ENCODE measurements around the gene CACNA1S. TPM values are rescaled to one million over a fixed set of nuclear protein-coding genes. Genes with fewer than 3 reads are reported as not detected.

CACNA1S gene
- total RNA-seq, 2 experiments from 2014 or later, result not detected

- CTCF ChIA-PET, result interaction anchor here (2.2 kb wide), 1 partner anchor 79 kb away, joined by 7 read pairs; no protein-coding TSS in a partner anchor
- Mint-ChIP-seq H3K27me3 (ENCODE audit: low read depth) (peaks cover 8% of the 10 kb centered on the region), H3K4me1 (ENCODE audit: low read depth) (no peaks in the 10 kb centered on the region), H3K36me3 (ENCODE audit: low read depth) (no peaks in the 10 kb centered on the region), H3K9me3 (ENCODE audit: insufficient read depth) (no peaks in the 10 kb centered on the region), H3K27ac (no peak overlapping the region), H3K4me3 (no peak overlapping the region)
- ATAC-seq, result no peak
- no peak for DNase-seq
- POLR2A ChIA-PET, result no interaction called here
Measured at GRCh38 chr1:201051399-201051798, 60.8 kb downstream of the CACNA1S start.

DNA sequence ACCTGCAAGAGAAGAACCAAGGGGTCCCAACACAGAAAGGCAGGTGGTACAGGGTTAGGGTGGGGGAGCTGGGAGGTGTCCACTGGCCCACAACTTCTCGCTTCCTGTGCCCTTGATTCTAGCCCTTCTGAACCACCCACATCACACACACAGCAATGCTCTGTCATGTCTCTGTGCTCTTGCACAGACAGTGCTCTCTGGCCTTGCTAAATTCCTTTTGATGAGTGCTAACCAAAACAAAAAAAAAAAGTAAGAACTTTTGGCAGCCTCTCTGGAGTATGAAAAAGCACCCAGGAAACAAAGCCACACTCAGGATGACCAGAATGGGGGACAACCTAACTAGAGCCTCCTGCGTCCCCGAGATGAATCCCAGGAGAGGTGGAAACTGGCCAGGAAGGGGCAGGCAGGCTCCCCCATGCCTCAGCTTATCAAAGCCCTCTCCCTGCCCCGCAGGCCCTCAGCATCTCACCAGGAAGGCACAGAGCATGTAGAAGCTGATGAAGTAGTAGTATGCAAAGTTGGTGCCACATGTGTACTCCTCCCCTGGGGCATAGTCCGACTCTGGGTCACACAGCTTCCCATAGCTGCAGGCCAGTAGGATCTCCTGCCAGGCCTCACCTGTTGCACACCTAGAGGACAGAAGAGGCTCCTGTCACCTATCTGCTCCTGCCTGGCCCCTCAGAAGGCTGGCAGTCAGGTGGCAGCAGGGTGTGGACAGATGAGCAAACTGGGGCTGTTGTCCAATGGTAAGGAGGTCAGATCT lies 61.5 kb downstream of the CACNA1S start:
- ATAC-seq, result no peak
- POLR2A ChIA-PET, result no interaction called here
- H3K36me3 Mint-ChIP-seq (ENCODE audit: low read depth), result no peaks in the 10 kb centered on the region

GRCh38 chr1:201049248-201049831 lies 62.9 kb downstream of the CACNA1S start:
- Mint-ChIP-seq H3K36me3 (ENCODE audit: low read depth) (no peaks in the 10 kb centered on the region), H3K9me3 (ENCODE audit: insufficient read depth) (no peaks in the 10 kb centered on the region), H3K27ac (no peak overlapping the region), H3K4me1 (ENCODE audit: low read depth) (no peaks in the 10 kb centered on the region), H3K27me3 (ENCODE audit: low read depth) (peaks cover 15% of the 10 kb centered on the region), H3K4me3 (no peak overlapping the region)
- ChIA-PET POLR2A (no interaction called here), CTCF (interaction anchor here (0.8 to 11.9 kb wide), 4 partner anchors 25 to 78 kb away, joined by 3 to 117 read pairs (median 11); no protein-coding TSS in a partner anchor)
- ATAC-seq (no peak), DNase-seq (no peak)

More for the DNA sequence above, 61.5 kb downstream of the CACNA1S start:
- Mint-ChIP-seq H3K27me3 (ENCODE audit: low read depth) (peaks cover 8% of the 10 kb centered on the region), H3K27ac (no peak overlapping the region), H3K9me3 (ENCODE audit: insufficient read depth) (no peaks in the 10 kb centered on the region), H3K4me1 (ENCODE audit: low read depth) (no peaks in the 10 kb centered on the region), H3K4me3 (no peak overlapping the region)
- no peak for DNase-seq
- CTCF ChIA-PET, result interaction anchor here (2.2 to 3.5 kb wide), 2 partner anchors 78 to 79 kb away, joined by 7 to 19 read pairs; no protein-coding TSS in a partner anchor

- Mint-ChIP-seq H3K4me3 (no peak overlapping the region), H3K27ac (no peak overlapping the region), H3K4me1 (ENCODE audit: low read depth) (no peaks in the 10 kb centered on the region), H3K9me3 (ENCODE audit: insufficient read depth) (no peaks in the 10 kb centered on the region), H3K36me3 (ENCODE audit: low read depth) (no peaks in the 10 kb centered on the region), H3K27me3 (ENCODE audit: low read depth) (peaks cover 22% of the 10 kb centered on the region)
- ChIA-PET POLR2A (no interaction called here), CTCF (interaction anchor here (1.2 to 11.9 kb wide), 3 partner anchors 28 to 77 kb away, joined by 3 to 117 read pairs (median 19); no protein-coding TSS in a partner anchor)
- no peak for DNase-seq
- no peak for ATAC-seq
Measured at GRCh38 chr1:201048521-201048920, 63.7 kb downstream of the CACNA1S start.

DNA sequence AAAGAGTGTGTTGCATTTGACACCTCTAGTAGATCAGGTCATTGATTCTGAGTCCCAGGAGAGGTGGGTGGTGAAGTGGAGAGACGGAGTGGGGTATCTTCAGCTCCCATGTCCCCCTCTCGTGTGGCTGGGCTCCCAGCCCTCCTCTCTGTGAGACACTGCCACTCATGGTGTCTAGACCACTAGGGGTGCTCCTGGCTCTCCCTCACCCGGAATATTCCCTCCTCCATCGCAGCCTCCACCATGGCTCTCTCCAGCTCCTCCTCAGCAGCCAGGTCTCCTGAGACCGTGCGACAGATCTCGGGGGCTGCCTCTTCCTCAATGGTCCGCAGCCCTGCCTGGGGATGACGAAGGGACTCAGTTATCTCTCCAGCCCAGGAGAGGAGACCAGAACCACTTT lies 68.1 kb downstream of the CACNA1S start:
- peaks cover 22% of the 10 kb centered on the region for H3K27me3 Mint-ChIP-seq (ENCODE audit: low read depth)
- POLR2A ChIA-PET, result no interaction called here
- no peak overlapping the region for H3K27ac Mint-ChIP-seq

GRCh38 chr1:201042779-201043461 lies 69.3 kb downstream of the CACNA1S start:
- Mint-ChIP-seq H3K27me3 (ENCODE audit: low read depth) (peaks cover 22% of the 10 kb centered on the region), H3K4me1 (ENCODE audit: low read depth) (no peaks in the 10 kb centered on the region), H3K4me3 (no peak overlapping the region), H3K9me3 (ENCODE audit: insufficient read depth) (no peaks in the 10 kb centered on the region), H3K27ac (no peak overlapping the region), H3K36me3 (ENCODE audit: low read depth) (no peaks in the 10 kb centered on the region)
- ATAC-seq (peak; percentile 91), DNase-seq (peak; percentile 79)
- ChIA-PET POLR2A (no interaction called here), CTCF (interaction anchor here (0.7 to 11.9 kb wide), 14 partner anchors 9 to 420 kb away, joined by 3 to 117 read pairs (median 4); partner anchors contain the start of gene KIF21B)

More for the DNA sequence above, 68.1 kb downstream of the CACNA1S start:
- Mint-ChIP-seq H3K4me3 (no peak overlapping the region), H3K36me3 (ENCODE audit: low read depth) (no peaks in the 10 kb centered on the region), H3K4me1 (ENCODE audit: low read depth) (no peaks in the 10 kb centered on the region), H3K9me3 (ENCODE audit: insufficient read depth) (no peaks in the 10 kb centered on the region)
- DNase-seq (no peak), ATAC-seq (no peak)
- CTCF ChIA-PET, result interaction anchor here (1.9 to 11.9 kb wide), 2 partner anchors 64 to 72 kb away, joined by 13 to 117 read pairs; no protein-coding TSS in a partner anchor

GRCh38 chr1:201041011-201041410 lies 71.2 kb downstream of the CACNA1S start:
- H3K9me3 Mint-ChIP-seq (ENCODE audit: insufficient read depth), result no peaks in the 10 kb centered on the region
- H3K27ac Mint-ChIP-seq, result no peak overlapping the region
- no peaks in the 10 kb centered on the region for H3K36me3 Mint-ChIP-seq (ENCODE audit: low read depth)
- ChIA-PET CTCF (interaction anchor here (2.6 to 11.9 kb wide), 4 partner anchors 16 to 69 kb away, joined by 21 to 117 read pairs (median 94); partner anchors contain the start of gene KIF21B), POLR2A (interaction anchor here (1.1 kb wide), 2 partner anchors 16 to 55 kb away, joined by 3 to 4 read pairs; no protein-coding TSS in a partner anchor)
- H3K27me3 Mint-ChIP-seq (ENCODE audit: low read depth), result peaks cover 13% of the 10 kb centered on the region
- H3K4me1 Mint-ChIP-seq (ENCODE audit: low read depth), result no peaks in the 10 kb centered on the region
- DNase-seq (no peak), ATAC-seq (no peak)
- no peak overlapping the region for H3K4me3 Mint-ChIP-seq

GRCh38 chr1:201039876-201040275 lies 72.3 kb downstream of the CACNA1S start:
- POLR2A ChIA-PET, result interaction anchor here (0.5 kb wide), 1 partner anchor 64 kb away, joined by 3 read pairs; no protein-coding TSS in a partner anchor
- DNase-seq (no peak), ATAC-seq (no peak)
- Mint-ChIP-seq H3K27ac (no peak overlapping the region), H3K4me1 (ENCODE audit: low read depth) (no peaks in the 10 kb centered on the region), H3K36me3 (ENCODE audit: low read depth) (no peaks in the 10 kb centered on the region), H3K9me3 (ENCODE audit: insufficient read depth) (no peaks in the 10 kb centered on the region), H3K4me3 (no peak overlapping the region), H3K27me3 (ENCODE audit: low read depth) (peaks cover 7% of the 10 kb centered on the region)
- CTCF ChIA-PET, result interaction anchor here (1.1 to 11.9 kb wide), 4 partner anchors 14 to 68 kb away, joined by 3 to 117 read pairs (median 94); partner anchors contain the start of gene KIF21B

- POLR2A ChIA-PET, result no interaction called here
- Mint-ChIP-seq H3K27me3 (ENCODE audit: low read depth) (peaks cover 6% of the 10 kb centered on the region), H3K27ac (no peak overlapping the region), H3K36me3 (ENCODE audit: low read depth) (no peaks in the 10 kb centered on the region), H3K9me3 (ENCODE audit: insufficient read depth) (no peaks in the 10 kb centered on the region), H3K4me1 (ENCODE audit: low read depth) (no peaks in the 10 kb centered on the region), H3K4me3 (no peak overlapping the region)
- ATAC-seq (no peak), DNase-seq (no peak)
- CTCF ChIA-PET, result interaction anchor here (1.1 to 11.9 kb wide), 4 partner anchors 15 to 67 kb away, joined by 3 to 117 read pairs (median 94); partner anchors contain the start of gene KIF21B
Measured at GRCh38 chr1:201039418-201039817, 72.8 kb downstream of the CACNA1S start.

- Mint-ChIP-seq H3K4me1 (ENCODE audit: low read depth) (no peaks in the 10 kb centered on the region), H3K4me3 (no peak overlapping the region), H3K27ac (no peak overlapping the region), H3K27me3 (ENCODE audit: low read depth) (no peaks in the 10 kb centered on the region), H3K36me3 (ENCODE audit: low read depth) (no peaks in the 10 kb centered on the region), H3K9me3 (ENCODE audit: insufficient read depth) (no peaks in the 10 kb centered on the region)
- ChIA-PET POLR2A (no interaction called here), CTCF (interaction anchor here (0.9 to 11.9 kb wide), 4 partner anchors 14 to 416 kb away, joined by 7 to 117 read pairs (median 94); partner anchors contain the start of gene KIF21B)
- ATAC-seq (no peak), DNase-seq (no peak)
Measured at GRCh38 chr1:201038186-201038876, 73.9 kb downstream of the CACNA1S start.
